ENCODE results near the gene MYO1B.

- TF ChIP-seq EZH2 (IDR thresholded peaks at IDR 0.05; ENCODE audit: low read depth, low read length, severe bottlenecking), result no peak
- no peak for TF ChIP-seq SUZ12 (IDR thresholded peaks at IDR 0.05; ENCODE audit: low read length)
- no peak for TF ChIP-seq GABPA (IDR thresholded peaks at IDR 0.05; ENCODE audit: borderline replicate concordance, insufficient read depth, low read length)
- no peak for TF ChIP-seq ATF2 (IDR thresholded peaks at IDR 0.05; ENCODE audit: low read length)
- no peak for TF ChIP-seq HDAC6 (IDR thresholded peaks at IDR 0.05; ENCODE audit: low read depth, low read length)
- no peak for TF ChIP-seq GTF2F1 (IDR thresholded peaks at IDR 0.05; ENCODE audit: borderline replicate concordance, low read depth, low read length)
- no peak for TF ChIP-seq SP1 (IDR thresholded peaks at IDR 0.05; ENCODE audit: low read depth, low read length)
Observed at GRCh38 chr2:191221666-191222065, 23.5 kb upstream of the MYO1B start.

All from H1 (cell line).